NCI-H2029 (cell line): ENCODE measurements around the gene SLIT3.

ENCODE experiments used
- DNase-seq: peaks from one replicate; lab custom pipeline; 2025; lab: John Stamatoyannopoulos, UW

The SLIT3 gene

DNA sequence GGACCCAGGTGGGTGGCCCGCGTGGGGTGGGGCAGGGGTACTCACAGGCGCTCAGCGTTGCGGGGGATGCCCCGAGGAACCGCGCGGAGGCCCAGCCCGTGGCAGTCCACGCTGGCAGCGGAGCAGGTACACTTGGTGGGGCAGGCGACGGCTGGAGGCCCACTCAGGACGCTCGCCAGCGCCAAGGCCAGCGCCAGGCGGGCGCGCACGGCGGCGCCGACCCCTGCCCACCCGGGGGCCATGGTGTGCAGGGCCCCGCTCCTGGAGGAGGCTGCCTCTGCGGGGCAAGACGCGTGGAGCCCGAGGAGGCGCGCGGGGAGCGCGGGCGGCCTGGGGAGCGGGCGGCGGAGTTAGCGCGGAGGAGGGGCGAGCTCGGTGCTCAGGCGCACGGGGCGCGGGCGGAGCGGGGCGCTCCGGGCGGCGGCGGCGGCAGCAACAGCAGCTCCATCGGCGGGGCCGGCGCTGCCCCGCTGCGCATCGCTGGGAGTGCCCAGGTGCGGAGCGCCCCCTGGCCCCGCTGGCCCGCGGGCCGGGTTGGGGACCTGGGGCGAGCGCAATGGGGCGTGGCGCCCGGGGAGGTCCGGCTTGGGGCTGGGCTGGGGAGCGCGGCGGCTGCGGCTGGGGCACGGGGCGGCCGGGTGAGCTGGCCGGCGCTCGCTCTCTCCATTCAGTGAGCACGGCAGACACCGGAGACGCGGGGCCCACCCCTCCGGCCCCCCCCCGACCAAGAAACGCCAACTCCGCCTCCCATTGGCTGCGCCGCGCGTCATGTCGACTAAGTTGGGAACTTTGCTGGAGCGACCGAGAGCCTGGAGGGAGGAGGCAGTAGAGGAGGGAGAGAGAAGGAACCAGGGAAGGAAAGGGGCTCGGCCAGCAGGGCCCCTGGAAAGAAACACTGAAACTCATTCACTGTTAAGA lies at the start of gene SLIT3:
SLIT3 (minus strand) TSS at position 672 of the 918 bp plus-strand sequence; CDS start at position 242, 430 bp downstream.
- no peak for DNase-seq

DNA sequence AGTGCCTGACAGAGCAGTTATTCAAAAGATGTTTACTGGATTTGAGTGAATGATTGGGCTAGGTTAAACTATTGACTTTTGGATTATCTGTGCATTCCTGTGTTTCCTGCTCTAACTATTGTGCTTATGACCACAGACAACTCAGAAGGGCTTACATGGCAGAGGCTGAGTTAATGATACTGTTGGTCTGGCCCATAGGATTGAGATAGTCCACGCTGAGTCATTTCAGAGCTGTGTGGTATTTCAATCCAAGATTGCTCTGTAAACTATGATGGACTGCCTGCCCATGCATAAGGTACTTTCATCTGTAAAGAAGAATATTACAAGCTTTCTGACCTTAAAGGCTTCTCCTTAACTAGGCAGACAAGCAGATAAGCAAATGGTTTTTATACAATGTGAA lies 49.1 kb upstream of the SLIT3 start:
- DNase-seq: no peak

DNA sequence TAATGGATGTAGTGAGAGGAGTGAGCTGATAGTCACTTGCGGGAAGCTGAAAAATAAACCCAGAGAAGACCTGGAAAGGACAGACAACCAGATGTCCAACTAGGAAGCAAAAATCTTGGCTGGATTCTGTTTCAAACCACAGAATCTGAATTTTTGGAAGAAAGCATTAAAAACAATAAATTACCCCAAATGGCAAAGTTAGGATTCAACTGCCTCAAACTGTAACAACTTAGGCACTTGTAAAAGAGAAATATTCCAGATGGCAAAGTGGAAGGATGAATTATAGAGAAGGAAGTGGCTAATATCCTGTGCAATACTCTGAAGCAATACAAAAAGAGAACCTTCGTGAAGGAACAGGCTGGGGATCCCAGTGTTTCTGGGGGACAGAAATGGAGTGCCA lies 46.8 kb upstream of the SLIT3 start:
- DNase-seq: no peak

DNA sequence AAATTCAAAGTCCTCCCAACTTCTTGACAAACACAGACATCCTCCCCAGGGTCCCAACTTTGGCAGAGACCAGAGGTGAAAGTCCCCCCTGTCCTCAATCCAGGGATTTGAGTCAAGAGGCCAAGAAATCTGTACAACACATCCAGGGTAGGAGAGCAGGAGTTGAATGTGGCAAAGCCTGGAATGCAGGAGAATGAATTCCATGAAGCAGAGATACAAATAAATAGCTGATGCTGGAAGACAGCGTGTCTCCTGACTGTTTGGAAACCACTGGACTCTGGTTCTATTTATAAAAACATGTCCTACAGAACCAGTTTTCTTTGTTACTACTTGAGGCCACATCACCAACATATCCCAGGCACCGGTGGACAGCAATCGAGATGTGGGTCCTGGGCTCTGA lies 43.7 kb upstream of the SLIT3 start:
- DNase-seq: no peak

DNA sequence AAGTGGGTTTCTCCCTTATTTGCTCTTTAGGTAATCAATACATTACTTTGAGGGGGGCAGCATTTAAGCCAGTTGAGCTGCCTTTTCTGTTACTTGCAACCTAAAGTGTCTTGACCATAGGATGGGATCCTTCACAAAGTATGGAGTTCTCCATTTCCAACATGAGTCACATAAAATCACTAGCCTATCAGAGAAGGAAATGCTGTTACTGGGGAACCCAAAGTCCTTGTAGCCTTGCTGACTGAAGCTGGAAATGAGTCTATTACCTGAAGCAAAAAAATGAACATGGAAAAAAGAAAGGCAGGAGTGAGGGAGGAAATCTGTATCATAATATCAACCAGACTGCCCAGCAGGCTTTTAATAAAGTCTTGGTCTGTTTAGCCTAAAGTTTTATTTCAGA lies 42.8 kb upstream of the SLIT3 start:
- no peak for DNase-seq

DNA sequence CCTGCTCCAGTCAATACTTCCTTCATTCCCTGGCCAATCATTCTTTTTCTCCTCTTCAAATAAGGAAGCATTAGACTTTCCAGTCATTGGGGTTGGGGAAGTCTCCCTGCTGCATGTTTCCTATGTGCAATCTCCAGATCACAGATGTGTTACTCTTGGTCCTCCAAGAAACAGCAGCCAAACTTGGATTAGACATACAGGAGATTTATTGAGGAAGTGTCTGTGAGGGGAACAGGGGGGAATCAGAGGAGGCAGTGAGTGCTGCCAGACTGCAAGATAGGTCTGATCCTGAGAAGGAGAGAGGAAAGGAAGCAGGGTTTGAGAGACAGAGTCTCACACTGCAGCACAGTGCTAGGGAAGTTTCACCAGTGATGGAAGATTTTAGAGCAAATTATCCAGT lies 40.6 kb upstream of the SLIT3 start:
- no peak for DNase-seq

DNA sequence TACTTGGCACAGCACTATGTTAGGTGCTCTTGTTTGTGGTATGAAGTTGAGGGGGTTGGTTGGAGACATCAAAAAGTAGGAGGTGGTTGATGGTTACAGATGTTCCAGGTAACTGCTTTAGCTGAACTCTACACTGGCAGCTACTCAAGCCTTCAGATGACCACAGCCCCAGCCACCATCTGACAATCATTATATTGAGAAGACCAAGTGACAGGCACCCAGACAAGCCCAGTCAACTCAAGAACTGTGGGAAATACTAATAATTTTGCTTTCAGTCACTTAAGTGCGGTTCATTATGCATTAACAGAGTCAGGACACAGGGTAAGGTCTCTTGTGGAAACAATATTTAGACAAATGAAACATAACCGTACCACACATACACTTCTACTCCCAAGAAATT lies 38.9 kb upstream of the SLIT3 start:
- DNase-seq: no peak

DNA sequence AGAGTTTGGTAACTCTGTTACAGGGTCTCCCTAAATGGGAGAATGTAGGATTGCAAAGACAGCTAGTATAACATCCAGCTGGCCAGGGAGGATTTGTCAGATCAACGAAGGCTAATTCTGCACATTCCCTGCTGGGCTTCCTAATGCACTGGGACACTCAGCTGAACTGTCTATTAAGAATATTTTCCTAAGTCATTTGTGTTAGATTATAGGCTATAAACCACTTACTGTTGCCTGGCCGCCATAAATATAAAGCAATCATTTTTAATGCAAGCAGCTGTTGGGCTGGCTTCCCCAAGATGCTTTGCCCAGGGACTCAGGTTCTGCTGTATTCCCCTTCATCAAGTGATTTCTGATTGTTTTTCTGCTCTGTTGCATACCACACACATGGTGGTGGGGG lies 35.3 kb upstream of the SLIT3 start:
- DNase-seq: no peak

DNA sequence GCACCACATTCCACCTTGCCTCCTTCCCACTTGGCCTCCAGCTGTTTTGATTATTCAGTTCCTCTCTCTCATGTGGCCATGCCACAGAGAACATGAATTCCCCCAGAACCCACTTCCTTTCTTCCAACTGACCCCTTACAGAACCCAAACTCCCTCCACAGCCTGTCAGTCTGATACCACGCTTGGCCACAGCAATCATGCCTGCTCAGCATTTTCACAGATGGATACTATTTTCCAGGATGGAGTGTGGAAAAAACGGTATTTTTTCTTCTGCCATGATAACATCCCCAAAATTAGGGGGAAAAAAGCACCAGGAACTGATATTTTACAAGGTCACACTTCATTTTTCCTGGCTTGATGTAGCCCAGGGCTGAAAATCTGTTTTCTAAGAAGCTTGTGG lies 34.9 kb upstream of the SLIT3 start:
- no peak for DNase-seq

DNA sequence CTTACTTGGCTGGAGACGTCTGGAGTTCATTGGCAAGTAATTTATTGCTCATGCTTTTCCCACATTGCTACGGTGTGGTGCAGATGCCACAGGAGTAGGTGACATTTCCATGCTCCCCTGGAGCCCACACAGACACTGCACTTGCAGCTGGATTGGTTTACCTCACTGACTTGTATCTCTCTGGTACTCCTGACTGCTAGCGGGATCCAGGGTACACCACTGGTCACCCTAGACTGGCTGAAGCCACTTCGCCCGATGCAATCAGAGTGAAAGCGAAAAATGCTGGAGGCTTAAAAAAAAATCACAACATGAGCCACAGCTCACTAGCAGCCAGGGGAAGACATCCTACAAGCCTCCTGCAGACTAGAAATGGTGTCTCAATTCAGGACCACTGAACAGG lies 32.6 kb upstream of the SLIT3 start:
- DNase-seq: no peak

DNA sequence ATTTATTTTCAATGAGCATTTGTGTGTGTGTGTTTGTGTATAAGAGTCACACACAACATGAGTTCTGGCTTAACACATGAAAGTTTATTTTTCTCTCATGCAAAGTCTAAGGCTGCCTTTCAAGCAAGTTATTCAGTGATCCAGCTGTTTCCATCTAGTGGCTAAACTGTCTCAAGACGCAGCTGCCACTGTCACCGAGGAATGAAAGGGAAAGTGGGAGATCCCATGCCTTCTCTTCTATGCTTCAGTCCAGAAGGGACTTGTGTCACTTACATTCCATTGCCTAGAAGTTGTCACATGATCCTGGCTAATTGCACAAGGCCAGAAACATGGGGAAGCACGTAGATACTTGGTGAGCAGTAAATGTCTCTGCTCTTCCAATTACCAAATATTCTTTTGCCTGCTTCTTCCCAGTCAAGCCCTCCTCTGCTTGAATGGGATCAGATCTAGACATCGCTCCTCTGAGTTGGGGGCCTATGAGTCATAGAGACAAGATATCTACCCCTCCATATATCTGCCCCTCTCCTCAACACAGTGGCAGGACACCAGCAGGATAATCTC lies 30.4 kb upstream of the SLIT3 start:
- DNase-seq: no peak

DNA sequence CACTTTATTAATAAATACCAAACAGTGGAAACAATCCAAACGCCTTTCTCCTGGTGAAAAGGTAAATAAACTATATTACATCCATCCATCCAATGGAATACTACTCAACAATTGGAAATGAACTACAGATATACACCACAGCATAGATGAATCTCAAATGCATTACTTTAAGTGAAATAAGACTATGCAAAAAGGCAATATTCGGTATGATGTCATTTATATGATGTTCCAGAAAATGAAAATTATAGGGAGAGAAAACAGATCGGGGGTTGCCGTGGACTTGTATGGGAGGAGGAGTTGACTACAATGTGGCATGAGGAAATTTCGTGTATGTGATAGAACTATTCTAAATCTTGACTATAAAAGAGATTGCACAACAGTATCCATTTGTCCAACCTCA lies 27.5 kb upstream of the SLIT3 start:
- no peak for DNase-seq

DNA sequence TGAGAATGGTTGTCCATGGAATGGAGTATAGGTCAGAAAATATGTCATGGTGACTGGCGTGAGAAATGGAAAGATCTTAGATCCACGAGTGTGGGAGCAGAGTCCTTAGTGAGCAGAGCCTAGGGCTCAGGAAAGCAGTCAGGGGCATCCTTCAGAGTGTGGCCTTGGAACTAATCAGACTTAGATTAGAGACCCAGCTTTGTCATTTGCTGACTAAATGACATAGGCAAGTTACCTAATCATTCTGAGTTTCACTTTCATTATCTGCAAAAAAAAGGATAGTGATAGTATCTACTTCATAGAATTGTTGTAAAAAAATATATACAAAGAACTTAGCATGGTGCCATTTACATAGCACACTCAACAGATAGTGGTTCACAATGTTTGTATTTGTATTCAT lies 24.3 kb upstream of the SLIT3 start:
- no peak for DNase-seq

DNA sequence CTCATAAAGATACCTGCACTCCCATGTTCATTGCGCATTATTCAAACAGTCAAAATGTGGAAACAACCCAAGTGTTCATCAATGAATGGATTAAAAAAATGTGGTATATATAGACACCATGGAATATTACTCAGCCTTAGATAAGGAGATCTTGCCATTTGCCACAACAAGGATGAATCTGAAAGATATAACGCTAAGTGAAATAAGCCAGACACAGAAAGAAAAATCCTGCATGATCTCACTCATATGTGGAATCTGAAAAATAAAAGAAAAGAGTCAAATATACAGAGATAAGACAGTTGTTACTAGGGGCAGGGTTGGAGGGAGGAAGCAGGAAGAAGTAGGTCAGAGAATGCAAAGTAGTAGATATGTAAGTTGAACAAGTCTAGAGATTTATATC lies 17.6 kb upstream of the SLIT3 start:
- DNase-seq: no peak

DNA sequence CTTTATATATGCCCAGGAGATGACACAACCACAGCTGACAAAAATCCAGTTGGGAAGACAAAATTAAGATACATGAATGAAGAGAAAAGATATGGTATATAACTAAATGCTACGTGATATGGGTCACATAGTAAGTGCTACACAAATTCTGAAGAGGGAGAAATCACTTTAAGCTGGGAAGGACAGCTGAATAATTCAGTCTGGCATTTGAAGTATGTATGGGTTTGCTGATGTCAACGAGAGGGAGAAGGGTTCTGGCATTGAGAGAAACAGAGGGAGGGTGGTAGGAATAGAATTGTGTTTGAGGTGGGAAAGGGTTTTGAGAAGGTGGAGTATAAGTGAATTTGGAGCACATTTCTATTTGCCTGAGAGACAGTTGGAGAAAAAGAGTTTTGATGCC lies 6.7 kb upstream of the SLIT3 start:
- no peak for DNase-seq

DNA sequence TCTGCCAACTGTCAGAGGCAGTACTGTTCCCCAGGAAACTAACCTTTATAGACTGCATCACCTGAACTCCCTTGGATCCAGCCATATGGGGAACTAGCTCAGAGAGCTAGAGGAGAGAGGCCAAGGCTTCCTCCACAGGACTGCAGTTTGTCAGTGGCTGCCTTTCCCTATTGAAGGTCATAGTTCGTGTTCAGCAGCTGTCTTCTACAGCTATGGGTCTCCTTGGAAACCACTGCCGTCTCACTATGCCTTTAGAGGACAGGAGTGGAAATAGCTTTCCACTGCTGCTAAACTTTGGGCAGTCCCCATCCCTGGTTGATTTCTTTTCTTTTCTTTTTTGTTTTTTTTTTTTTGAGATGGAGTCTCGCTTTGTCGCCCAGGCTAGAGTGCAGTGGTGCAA lies 4.4 kb upstream of the SLIT3 start:
- DNase-seq: no peak

DNA sequence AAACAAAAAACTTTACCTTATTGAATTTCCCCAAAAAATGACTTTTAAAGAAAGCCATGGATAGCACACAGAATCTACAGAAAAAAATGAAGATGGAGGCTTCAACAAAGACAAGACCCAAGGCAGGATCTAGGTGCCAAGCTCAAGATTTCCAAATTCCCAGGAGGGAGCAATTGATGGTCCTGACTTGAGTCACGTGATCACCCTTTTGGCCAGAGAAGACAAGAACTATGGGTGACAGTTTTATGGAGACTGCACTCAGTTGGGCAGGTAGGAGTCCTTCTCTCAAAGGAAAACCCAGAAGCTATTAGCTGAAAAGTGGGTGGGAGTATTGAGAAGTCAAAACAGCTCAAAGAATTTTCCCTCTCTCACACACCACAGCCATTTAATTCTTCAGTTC lies 3.2 kb upstream of the SLIT3 start:
- DNase-seq: no peak

DNA sequence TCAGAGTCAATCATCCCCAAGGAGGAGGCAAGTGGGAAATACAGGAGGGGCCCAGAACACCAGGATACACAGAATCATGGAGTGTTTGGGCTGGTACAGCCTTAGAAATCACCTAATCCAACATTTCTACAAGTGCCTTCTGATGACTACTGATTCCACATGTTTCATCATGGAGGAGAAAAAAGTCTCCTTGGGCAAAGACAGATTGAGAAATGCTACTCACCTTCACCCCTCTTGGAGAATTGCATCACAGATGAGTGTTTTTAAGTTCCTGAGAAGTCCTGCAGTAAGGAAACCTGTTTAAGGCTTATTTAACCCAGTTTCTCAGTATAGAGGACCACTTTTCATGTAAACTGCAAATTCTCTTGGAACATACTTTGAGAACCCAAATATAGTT lies 2.2 kb upstream of the SLIT3 start:
- DNase-seq: no peak

DNA sequence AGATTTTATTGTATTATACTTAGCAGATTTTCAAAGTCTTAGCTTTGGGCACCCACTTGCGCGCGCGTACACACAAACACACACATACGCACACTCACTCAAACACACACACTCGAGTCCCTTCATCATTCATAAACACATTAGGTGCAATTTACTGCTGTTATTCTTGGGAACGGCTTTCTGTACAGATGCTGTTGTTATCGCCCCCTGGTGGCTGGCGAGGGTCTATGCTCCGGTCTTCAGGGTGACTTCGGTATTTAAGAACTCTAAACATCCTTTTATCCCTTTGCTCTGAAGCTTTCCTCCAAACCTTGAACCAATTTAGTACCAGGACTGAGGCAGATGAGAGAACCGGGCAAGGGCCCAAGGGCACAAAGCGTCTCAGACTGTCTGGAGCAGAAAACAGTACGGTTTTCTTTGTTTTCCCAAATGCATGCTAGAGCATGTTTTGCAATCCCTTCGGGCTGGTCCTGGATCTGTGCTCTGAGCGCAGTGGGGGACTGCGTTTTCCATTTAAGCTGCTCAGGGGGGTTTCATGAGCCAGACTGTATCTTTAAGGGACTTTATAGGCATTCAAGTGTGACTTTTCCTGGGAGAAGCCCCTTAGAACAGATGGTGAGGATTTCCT lies 1.7 kb upstream of the SLIT3 start:
- peak; percentile 31 for DNase-seq

DNA sequence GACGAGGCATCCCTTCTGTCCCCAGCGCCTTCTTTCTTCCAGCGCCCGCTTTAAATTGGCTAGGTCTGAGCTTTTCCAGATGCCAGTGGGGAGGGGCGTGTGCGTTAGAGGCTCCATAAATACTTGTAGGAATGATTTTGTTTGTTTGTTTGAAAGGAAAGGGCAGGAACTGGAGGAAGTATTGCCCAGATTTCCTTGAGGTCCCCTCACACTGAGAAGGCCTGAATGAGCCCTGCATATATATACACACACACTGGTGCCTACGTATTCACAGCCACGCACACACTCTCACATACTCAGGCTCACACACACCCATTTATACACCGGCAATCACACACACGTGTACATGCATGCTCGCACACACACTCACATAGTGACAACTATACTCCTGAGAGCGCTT lies 1.0 kb upstream of the SLIT3 start:
- no peak for DNase-seq

DNA sequence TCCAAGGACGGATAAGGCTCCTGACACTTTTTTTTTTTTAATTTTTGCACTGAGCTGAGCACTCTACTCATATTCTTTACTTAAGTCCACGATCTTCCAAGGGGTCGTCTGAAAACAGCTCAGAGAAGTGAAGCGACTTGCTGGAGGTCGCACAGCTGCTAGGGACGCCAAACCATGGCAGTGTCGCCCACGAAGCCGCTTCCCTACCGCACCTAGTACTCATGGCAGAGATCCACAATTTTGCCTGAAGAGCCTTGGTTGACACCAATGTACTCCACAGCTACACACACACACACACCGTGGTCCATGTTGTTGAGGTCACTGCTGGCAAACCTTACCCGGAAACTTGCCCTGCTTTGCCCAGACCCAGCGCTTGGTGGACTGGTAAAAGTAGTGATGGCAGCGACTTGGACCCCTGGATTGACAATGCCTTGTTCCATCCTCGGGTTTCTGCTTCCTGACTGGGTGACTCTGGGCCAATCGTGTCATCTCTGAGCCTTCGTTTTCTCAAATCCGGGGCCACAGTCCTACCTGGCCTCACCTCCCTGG lies 521 bp upstream of the SLIT3 start:
- peak; percentile 54 for DNase-seq

DNA sequence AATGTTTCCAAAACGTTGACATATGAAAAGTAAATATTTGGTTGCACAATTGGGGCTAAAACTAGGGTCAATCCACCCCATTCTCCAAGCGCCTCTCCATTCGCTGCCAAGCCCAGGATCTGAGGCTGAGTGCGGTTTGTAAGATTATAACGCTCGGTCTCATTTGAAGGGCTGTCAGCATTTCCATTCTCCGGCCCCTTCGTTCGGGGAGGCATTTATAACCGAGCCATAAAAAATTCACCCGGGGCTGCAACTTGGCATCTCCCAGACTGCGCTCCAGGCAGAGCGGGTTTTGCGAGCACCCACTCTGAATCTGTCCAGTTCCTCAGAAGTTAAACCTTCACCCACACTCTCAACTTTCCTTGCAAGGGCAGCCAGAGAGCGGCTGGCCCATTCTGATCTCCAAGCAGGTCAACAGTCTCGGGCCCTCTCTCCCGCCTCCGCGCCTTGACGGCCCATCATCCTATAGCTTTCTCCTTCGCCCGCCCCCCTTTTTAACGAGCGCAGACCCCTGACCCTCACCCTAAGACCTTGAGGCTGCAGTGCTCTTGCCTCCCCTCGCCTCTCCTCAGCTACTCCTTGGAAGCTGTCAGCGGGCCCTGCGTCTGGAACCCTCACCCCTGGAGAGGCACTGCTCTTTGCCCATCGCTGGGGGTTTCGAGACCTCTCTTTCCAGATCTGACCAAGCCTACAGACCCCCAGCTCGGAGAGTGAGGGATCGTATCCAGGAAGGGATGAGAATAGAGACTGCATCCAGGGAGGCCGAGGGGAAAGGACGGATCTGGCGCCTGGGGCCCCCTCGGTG lies 1.1 kb downstream of the SLIT3 start:
- no peak for DNase-seq
